Calu3 (cell line): ENCODE results near the gene LTB4R2. TPM values are rescaled to one million over a fixed set of nuclear protein-coding genes. Genes with fewer than 3 reads are reported as not detected.

ENCODE experiments used
- BruUV-seq: library from RNA; stranded (reverse); fragments of 400-500 nt; replicated peaks from 2 replicates; lab custom pipeline; 2021; lab: Mats Ljungman, UMichigan
- CTCF ChIA-PET: fragments of 300-600 bp; sonication (Branson Sonifier 250); formaldehyde crosslinking; loops from one replicate; lab custom pipeline; 2022; ENCODE audit warnings: antibody characterized with exemption; lab: Charles Lee
- DNase-seq: peaks from one replicate; pipeline ENCODE4 v3.0.0; 2022
- H3K27ac Mint-ChIP-seq: one replicate; pipeline ENCODE4 v1.8.0; 2022; ENCODE audit warnings: mixed read lengths; ENCODE audit not compliant: unreplicated experiment
- H3K27me3 Mint-ChIP-seq: one replicate; pipeline ENCODE4 v1.8.0; 2022; ENCODE audit warnings: mixed read lengths; ENCODE audit not compliant: unreplicated experiment
- H3K36me3 Mint-ChIP-seq: one replicate; pipeline ENCODE4 v1.8.0; 2022; ENCODE audit warnings: mild to moderate bottlenecking, moderate library complexity, mixed read lengths; ENCODE audit not compliant: insufficient read depth, unreplicated experiment
- H3K4me1 Mint-ChIP-seq: one replicate; pipeline ENCODE4 v1.8.0; 2022; ENCODE audit warnings: mild to moderate bottlenecking, low read depth, mixed read lengths; ENCODE audit not compliant: unreplicated experiment
- H3K4me3 Mint-ChIP-seq: one replicate; pipeline ENCODE4 v1.8.0; 2022; ENCODE audit warnings: mild to moderate bottlenecking, low read depth, moderate library complexity, mixed read lengths; ENCODE audit not compliant: unreplicated experiment
- H3K9me3 Mint-ChIP-seq: one replicate; pipeline ENCODE4 v1.8.0; 2022; ENCODE audit warnings: low read depth, mixed read lengths; ENCODE audit not compliant: unreplicated experiment
- CTCF ChIP-seq: fragments of 200-600 bp; IDR thresholded peaks from one replicate; pipeline ENCODE4 v1.8.0; 2022; ENCODE audit warnings: antibody characterized with exemption; ENCODE audit not compliant: unreplicated experiment
- intact Hi-C: fragments of 100-400 bp; cut with micrococcal nuclease; formaldehyde crosslinking; loops from one replicate; pipeline ENCODE4 v1.10.0; 2022; ENCODE audit not compliant: unreplicated experiment
- total RNA-seq: library from RNA; stranded (reverse); gene quantifications from 2 replicates; pipeline ENCODE4 v1.2.3, GENCODE V29; 2022

LTB4R2 gene
- total RNA-seq, 1 experiment from 2014 or later, result 19.3 TPM

GRCh38 chr14:24323341-24323740 lies 13.4 kb downstream of the LTB4R2 start:
- Mint-ChIP-seq H3K4me1 (no peaks in the 10 kb centered on the region), H3K9me3 (no peaks in the 10 kb centered on the region), H3K36me3 (no peaks in the 10 kb centered on the region), H3K4me3 (no peak overlapping the region), H3K27me3 (peaks cover 47% of the 10 kb centered on the region), H3K27ac (no peak overlapping the region)
- no peak for DNase-seq
- BruUV-seq, result no TSS peak
- TF ChIP-seq CTCF, result no peak
- intact Hi-C loops, result no loop called here
- CTCF ChIA-PET, result interaction anchor here (1.5 kb wide), 1 partner anchor 15 kb away, joined by 4 read pairs; the partner anchor contains the start of gene CIDEB

GRCh38 chr14:24324024-24324423 lies 14.1 kb downstream of the LTB4R2 start:
- DNase-seq, result no peak
- intact Hi-C loops, result no loop called here
- H3K9me3 Mint-ChIP-seq, result no peaks in the 10 kb centered on the region
- H3K27me3 Mint-ChIP-seq, result peaks cover 41% of the 10 kb centered on the region
- no peaks in the 10 kb centered on the region for H3K36me3 Mint-ChIP-seq
- no peak for TF ChIP-seq CTCF
- H3K4me1 Mint-ChIP-seq, result no peaks in the 10 kb centered on the region
- BruUV-seq, result no TSS peak
- H3K27ac Mint-ChIP-seq, result no peak overlapping the region
- CTCF ChIA-PET, result interaction anchor here (0.9 kb wide), 1 partner anchor 16 kb away, joined by 4 read pairs; no protein-coding TSS in a partner anchor
- H3K4me3 Mint-ChIP-seq, result no peak overlapping the region

GRCh38 chr14:24325041-24325530 lies 15.1 kb downstream of the LTB4R2 start:
- no TSS peak for BruUV-seq
- TF ChIP-seq CTCF, result no peak
- Mint-ChIP-seq H3K27ac (no peak overlapping the region), H3K27me3 (peaks cover 30% of the 10 kb centered on the region), H3K4me1 (no peaks in the 10 kb centered on the region), H3K36me3 (no peaks in the 10 kb centered on the region), H3K9me3 (no peaks in the 10 kb centered on the region), H3K4me3 (no peak overlapping the region)
- CTCF ChIA-PET, result interaction anchor here (0.9 kb wide), 1 partner anchor 17 kb away, joined by 4 read pairs; no protein-coding TSS in a partner anchor
- no peak for DNase-seq
- intact Hi-C loops, result no loop called here

GRCh38 chr14:24325963-24326362 lies 16.0 kb downstream of the LTB4R2 start:
- Mint-ChIP-seq H3K27me3 (peaks cover 24% of the 10 kb centered on the region), H3K4me1 (no peaks in the 10 kb centered on the region), H3K9me3 (no peaks in the 10 kb centered on the region), H3K4me3 (no peak overlapping the region), H3K27ac (no peak overlapping the region), H3K36me3 (no peaks in the 10 kb centered on the region)
- DNase-seq, result no peak
- no peak for TF ChIP-seq CTCF
- no TSS peak for BruUV-seq
- CTCF ChIA-PET, result no interaction called here
- intact Hi-C loops, result no loop called here
